HepG2 (cell line): ENCODE data around the gene NAV2. TPM values are rescaled to one million over a fixed set of nuclear protein-coding genes. Genes with fewer than 3 reads are reported as not detected.

Source experiments
- DNMT3B ChIP-seq: conservative IDR thresholded peaks from 2 replicates; pipeline ENCODE4 v1.6.1; 2016; ENCODE audit warnings: missing biosample characterization, control low read depth
- HOXA7 ChIP-seq: sonication (generic); formaldehyde crosslinking; IDR thresholded peaks from 2 replicates; pipeline ENCODE4 v1.8.1; 2022; ENCODE audit warnings: mild to moderate bottlenecking, missing genetic modification reagents, moderate library complexity
- KLF12 ChIP-seq: sonication (generic); formaldehyde crosslinking; IDR thresholded peaks from 2 replicates; pipeline ENCODE4 v1.4.0; 2020; ENCODE audit warnings: missing genetic modification reagents, borderline replicate concordance
- NR2F6 ChIP-seq, 2 experiments: IDR thresholded peaks; 2 replicates each; pipeline ENCODE4 v1.6.1; 2016; ENCODE audit warnings: antibody characterized with exemption in 1 of 2, mild to moderate bottlenecking in 1 of 2
- POLR2AphosphoS2 ChIP-seq: IDR thresholded peaks from 2 replicates; pipeline ENCODE4 v1.6.1; 2011; ENCODE audit warnings: low read depth, low read length, improper control_type of control experiment
- U2AF1 ChIP-seq: fragments of 200-400 bp; formaldehyde crosslinking; optimal IDR thresholded peaks from 2 replicates; pipeline ENCODE3; 2017; ENCODE audit warnings: mild to moderate bottlenecking, low read depth, low read length
- U2AF2 ChIP-seq: fragments of 200-400 bp; formaldehyde crosslinking; IDR thresholded peaks from 2 replicates; pipeline ENCODE4 v1.6.1; 2017; ENCODE audit warnings: low read depth, mild to moderate bottlenecking, low read length
- ZBTB8A ChIP-seq: sonication (generic); formaldehyde crosslinking; IDR thresholded peaks from 2 replicates; pipeline ENCODE4 v1.4.0; 2020; ENCODE audit warnings: mild to moderate bottlenecking, low read depth, missing genetic modification reagents, borderline replicate concordance
- ZFY ChIP-seq: sonication (generic); formaldehyde crosslinking; IDR thresholded peaks from 2 replicates; pipeline ENCODE4 v1.4.0; 2020; ENCODE audit warnings: missing genetic modification reagents
- ZKSCAN8 ChIP-seq: IDR thresholded peaks from 2 replicates; pipeline ENCODE4 v1.6.1; 2016; ENCODE audit warnings: borderline replicate concordance, missing genetic modification reagents, missing compliant biosample characterization
- ZNF337 ChIP-seq: sonication (generic); formaldehyde crosslinking; IDR thresholded peaks from 2 replicates; pipeline ENCODE4 v1.5.1; 2020; ENCODE audit warnings: missing genetic modification reagents, low read depth, mild to moderate bottlenecking, borderline replicate concordance
- ZNF615 ChIP-seq: sonication (generic); formaldehyde crosslinking; IDR thresholded peaks from 2 replicates; pipeline ENCODE4 v1.5.0; 2020; ENCODE audit warnings: mild to moderate bottlenecking, missing genetic modification reagents, borderline replicate concordance
- polyA plus RNA-seq, 8 experiments: library from polyadenylated mRNA; depleted of rRNA in 3 of 8; stranded (reverse) in 7 of 8; unstranded in 1 of 8; fragments of >200 nt; fragmentation: Illumina TruSeq in 4 of 8; extraction: Trizol in 4 of 8; gene quantifications; 2 replicates each; pipeline versions ENCODE4 v1.2.1 to v1.2.3, GENCODE V29; 2011 to 2016; ENCODE audit warnings: low read depth in 4 of 8, missing spikeins in 1 of 8, mixed read lengths in 1 of 8; ENCODE audit not compliant: insufficient read depth in 1 of 8
- total RNA-seq, 5 experiments: library from RNA; depleted of rRNA; stranded (reverse); fragments of >200 nt; fragmentation: Illumina TruSeq; extraction: Trizol; gene quantifications; 2 replicates each; pipeline ENCODE4 v1.2.3, GENCODE V29; 2016; ENCODE audit warnings: low read depth in 1 of 5
- TF ChIP-seq, protein P1 (sequence below): sonication (generic); formaldehyde crosslinking; IDR thresholded peaks from 2 replicates; pipeline ENCODE4 v1.4.0; 2020; ENCODE audit warnings: mild to moderate bottlenecking, missing genetic modification reagents
- TF ChIP-seq, protein P2 (sequence below): IDR thresholded peaks from 2 replicates; pipeline ENCODE4 v1.6.1; 2016; ENCODE audit warnings: missing biosample characterization, missing genetic modification reagents, low read depth
- TF ChIP-seq, protein P3 (sequence below): sonication (generic); formaldehyde crosslinking; IDR thresholded peaks from 2 replicates; pipeline ENCODE4 v1.5.0; 2020; ENCODE audit warnings: missing genetic modification reagents
- TF ChIP-seq, protein P4 (sequence below): fragments of 450-650 bp; IDR thresholded peaks from 2 replicates; pipeline ENCODE4 v1.6.1; 2016

NAV2 gene
- total and polyA plus RNA-seq, 2 of the 13 experiments (the other 11 are each of a cell fraction or from before 2014, with no cell fraction given) = 9.3 to 34.6 TPM

DNA sequence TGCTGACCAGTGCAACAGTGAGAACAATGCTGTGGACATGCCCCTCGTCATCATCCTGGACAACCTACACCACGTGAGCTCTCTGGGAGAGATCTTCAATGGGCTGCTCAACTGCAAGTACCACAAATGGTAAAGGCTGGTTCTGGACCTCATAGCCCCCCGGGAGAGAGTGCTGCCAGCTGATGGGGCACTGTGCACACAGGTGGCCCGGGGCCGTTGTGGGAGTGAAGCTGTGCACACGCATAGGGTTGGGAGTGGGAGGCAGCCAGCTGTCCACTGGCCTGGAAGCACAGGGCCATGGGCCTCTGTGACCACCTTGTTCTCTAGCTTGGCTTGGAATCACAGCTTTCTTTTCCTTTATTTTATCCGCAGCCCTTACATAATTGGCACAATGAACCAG lies 390.6 kb downstream of the NAV2 start (continued):
- TF ChIP-seq, protein P1, sequence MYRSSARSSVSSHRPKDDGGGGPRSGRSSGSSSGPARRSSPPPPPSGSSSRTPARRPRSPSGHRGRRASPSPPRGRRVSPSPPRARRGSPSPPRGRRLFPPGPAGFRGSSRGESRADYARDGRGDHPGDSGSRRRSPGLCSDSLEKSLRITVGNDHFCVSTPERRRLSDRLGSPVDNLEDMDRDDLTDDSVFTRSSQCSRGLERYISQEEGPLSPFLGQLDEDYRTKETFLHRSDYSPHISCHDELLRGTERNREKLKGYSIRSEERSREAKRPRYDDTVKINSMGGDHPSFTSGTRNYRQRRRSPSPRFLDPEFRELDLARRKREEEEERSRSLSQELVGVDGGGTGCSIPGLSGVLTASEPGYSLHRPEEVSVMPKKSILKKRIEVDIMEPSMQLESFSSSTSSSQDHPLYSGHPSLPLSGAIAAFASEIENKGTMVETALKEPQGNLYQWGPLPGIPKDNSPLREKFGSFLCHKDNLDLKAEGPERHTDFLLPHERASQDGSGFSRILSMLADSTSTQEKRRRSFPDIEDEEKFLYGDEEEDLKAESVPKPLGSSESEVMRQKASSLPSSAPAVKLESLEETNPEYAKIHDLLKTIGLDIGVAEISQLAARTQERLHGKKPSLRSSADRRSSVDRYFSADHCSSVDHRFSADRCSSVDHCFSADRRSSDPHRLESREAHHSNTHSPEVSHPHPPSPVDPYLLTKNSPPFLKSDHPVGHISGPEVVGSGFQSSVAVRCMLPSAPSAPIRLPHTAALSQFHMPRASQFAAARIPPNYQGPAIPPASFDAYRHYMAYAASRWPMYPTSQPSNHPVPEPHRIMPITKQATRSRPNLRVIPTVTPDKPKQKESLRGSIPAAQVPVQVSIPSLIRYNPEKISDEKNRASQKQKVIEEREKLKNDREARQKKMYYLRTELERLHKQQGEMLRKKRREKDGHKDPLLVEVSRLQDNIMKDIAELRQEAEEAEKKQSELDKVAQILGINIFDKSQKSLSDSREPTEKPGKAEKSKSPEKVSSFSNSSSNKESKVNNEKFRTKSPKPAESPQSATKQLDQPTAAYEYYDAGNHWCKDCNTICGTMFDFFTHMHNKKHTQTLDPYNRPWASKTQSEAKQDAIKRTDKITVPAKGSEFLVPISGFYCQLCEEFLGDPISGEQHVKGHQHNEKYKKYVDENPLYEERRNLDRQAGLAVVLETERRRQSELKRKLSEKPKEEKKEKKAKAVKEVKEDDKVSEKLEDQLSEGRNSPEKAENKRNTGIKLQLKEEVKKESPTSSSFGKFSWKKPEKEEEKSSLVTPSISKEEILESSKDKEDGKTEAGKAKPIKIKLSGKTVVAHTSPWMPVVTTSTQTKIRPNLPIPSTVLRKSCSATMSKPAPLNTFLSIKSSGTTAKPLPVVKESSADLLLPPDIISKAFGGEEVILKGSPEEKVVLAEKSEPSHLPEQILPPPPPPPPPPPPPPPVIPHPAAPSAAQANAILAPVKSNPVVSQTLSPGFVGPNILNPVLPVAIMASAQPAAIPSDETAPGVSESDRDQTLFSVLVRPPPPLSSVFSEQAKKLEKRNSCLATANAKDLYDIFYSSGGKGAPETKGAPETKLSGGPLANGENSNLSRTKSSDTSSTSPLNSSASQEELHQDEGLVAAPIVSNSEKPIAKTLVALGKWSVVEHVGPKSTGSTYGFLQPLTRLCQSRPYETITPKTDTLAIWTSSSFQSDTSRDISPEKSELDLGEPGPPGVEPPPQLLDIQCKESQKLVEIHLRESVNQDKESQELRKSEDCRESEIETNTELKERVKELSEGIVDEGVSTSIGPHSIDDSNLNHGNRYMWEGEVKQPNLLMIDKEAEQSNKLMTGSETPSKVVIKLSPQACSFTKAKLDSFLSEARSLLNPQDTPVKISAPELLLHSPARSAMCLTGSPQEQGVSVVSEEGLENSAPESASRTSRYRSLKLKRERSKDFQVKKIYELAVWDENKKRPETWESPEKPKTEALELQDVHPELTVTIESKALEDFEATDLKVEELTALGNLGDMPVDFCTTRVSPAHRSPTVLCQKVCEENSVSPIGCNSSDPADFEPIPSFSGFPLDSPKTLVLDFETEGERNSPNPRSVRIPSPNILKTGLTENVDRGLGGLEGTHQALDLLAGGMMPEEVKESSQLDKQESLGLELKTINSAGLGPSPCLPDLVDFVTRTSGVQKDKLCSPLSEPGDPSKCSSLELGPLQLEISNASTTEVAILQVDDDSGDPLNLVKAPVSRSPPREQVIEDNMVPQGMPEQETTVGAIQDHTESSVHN (CRISPR knock-in tag) = no peak
- TF ChIP-seq ZNF615 (CRISPR knock-in tag) = no peak
- no peak for TF ChIP-seq NR2F6 (IDR thresholded peaks at IDR 0.05)
- TF ChIP-seq NR2F6 (CRISPR knock-in tag; IDR thresholded peaks at IDR 0.05) = no peak
- TF ChIP-seq ZFY (CRISPR knock-in tag) = no peak
- TF ChIP-seq ZNF337 (CRISPR knock-in tag) = no peak
- no peak for TF ChIP-seq U2AF1
- no peak for TF ChIP-seq ZBTB8A
- no peak for TF ChIP-seq KLF12 (CRISPR knock-in tag)
- TF ChIP-seq, protein P2, sequence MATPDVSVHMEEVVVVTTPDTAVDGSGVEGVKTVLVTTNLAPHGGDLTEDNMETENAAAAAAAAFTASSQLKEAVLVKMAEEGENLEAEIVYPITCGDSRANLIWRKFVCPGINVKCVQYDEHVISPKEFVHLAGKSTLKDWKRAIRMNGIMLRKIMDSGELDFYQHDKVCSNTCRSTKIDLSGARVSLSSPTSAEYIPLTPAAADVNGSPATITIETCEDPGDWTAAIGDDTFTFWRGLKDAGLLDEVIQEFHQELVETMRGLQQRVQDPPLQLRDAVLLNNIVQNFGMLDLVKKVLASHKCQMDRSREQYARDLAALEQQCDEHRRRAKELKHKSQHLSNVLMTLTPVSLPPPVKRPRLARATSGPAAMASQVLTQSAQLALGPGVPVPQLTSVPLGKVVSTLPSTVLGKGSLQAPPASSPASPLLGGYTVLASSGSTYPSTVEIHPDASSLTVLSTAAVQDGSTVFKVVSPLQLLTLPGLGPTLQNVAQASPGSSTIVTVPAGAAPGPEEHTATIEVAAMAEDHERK (CRISPR knock-in tag) = no peak
- no peak for TF ChIP-seq U2AF2
- TF ChIP-seq, protein P3, sequence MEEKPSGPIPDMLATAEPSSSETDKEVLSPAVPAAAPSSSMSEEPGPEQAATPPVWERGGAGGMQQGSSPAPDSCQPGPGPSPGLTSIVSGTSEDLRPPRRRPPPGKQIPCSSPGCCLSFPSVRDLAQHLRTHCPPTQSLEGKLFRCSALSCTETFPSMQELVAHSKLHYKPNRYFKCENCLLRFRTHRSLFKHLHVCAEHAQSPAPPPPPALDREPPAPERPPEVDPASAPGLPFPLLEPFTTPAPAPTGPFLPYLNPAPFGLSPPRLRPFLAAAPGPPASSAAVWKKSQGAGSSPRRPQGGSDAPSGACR = no peak
- no peak for TF ChIP-seq DNMT3B
- TF ChIP-seq, protein P4, sequence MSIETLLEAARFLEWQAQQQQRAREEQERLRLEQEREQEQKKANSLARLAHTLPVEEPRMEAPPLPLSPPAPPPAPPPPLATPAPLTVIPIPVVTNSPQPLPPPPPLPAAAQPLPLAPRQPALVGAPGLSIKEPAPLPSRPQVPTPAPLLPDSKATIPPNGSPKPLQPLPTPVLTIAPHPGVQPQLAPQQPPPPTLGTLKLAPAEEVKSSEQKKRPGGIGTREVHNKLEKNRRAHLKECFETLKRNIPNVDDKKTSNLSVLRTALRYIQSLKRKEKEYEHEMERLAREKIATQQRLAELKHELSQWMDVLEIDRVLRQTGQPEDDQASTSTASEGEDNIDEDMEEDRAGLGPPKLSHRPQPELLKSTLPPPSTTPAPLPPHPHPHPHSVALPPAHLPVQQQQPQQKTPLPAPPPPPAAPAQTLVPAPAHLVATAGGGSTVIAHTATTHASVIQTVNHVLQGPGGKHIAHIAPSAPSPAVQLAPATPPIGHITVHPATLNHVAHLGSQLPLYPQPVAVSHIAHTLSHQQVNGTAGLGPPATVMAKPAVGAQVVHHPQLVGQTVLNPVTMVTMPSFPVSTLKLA = no peak
- TF ChIP-seq HOXA7 (CRISPR knock-in tag) = no peak
- no peak for TF ChIP-seq POLR2AphosphoS2
- TF ChIP-seq ZKSCAN8 = no peak
